GM18517 (cell line): ENCODE data around the gene FOXP4.

Source experiments
- ATAC-seq: cut with Tn5 transposase; IDR thresholded peaks from one replicate; pipeline ENCODE4 v1.9.1; 2021; ENCODE audit warnings: mild to moderate bottlenecking, moderate library complexity; ENCODE audit not compliant: unreplicated experiment

The FOXP4 gene

GRCh38 chr6:41642090-41642959 lies 96.1 kb downstream of the FOXP4 start:
- ATAC-seq = no peak

GRCh38 chr6:41642960-41643898 lies 97.0 kb downstream of the FOXP4 start:
- no peak for ATAC-seq

- no peak for ATAC-seq
These were observed 97.7 kb downstream of the FOXP4 start for GRCh38 chr6:41643899-41644269.

DNA sequence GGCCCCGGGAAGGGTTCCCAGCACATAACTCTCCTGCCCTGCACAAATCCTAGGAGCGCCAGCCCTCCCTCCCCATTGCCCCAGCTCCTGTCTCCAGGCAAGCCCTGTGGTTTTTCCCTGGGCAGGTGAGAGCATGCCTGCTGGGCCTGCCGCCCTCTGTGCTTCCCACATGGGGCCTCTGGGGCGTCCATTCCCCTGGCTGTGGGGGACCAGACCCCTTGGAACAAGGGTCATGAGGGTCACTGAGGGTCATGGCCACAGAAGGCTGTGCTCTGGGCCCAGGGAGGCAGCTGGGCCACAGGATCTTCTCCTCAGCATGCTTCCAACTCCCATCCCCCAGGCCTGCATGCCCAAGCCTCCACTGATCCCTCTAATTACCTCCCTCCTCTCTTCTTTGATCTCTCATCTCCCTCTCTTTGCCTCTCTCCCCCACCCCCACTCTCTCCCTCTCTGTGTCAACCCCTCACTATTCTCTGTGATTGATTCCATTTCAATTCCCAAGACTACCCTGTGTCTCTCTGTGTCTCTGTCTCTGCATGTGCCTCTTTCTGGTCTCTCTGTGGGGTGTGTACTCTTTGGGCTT lies 98.2 kb downstream of the FOXP4 start:
- no peak for ATAC-seq

- no peak for ATAC-seq
These were observed 98.9 kb downstream of the FOXP4 start for GRCh38 chr6:41645007-41645618.

DNA sequence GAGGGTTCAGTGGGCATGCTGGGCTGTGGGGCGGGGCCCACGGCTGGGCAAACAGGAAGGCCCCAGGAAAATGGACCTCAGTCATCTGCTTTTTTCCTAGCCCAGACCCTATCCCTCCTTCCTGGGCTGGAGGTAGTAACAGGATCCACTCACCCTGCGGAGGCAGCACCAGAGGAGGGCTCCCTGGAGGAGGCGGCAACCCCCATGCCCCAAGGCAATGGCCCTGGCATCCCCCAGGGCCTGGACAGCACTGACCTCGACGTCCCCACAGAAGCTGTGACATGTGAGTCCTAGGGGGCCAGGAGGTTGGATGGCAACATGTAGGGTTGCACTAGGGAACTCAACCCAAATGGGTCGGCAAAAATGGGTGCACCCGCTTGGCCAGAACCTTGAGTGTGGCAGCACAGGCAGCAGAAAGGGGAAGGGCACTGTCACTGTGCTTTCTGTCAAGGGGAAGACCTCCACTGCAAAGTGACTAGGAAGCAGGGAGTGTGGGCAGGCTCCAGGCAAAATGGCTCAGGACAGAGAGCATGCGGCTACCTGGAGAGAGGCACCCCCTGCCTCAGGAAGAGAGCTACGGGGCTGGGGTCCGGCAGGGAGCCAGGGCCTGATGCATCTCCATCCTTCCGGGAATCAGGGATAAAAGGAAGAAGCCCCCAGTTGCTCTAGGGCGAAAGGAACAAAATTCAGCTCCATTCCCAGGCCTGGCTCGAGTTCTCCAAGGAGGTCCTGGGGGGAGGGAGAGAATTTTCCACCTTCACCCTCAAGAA lies 100.0 kb downstream of the FOXP4 start:
- no peak for ATAC-seq

- ATAC-seq = no peak
These were observed 100.9 kb downstream of the FOXP4 start for GRCh38 chr6:41647061-41647511.

GRCh38 chr6:41648070-41648585 lies 101.9 kb downstream of the FOXP4 start:
- ATAC-seq = no peak

DNA sequence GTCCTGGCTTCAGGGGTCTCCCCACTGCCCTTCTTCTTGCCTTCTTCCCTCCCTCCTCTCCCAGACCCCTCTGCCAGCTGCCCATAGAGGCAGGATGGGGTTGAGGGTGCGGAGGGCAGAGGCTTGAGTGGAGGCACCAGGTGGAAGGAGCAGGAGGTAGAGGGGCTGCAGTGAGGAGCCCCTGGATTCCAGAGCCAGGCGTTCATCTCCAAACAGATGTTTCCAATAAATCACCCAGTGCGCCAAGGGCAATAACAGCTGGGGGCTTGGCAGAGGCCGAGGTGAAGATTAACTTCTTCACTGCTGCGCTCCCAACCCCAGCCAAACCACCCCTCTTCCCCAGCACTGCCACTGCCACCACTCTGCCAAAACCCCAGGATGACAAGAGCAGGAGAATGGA lies 102.7 kb downstream of the FOXP4 start:
- ATAC-seq = no peak

GRCh38 chr6:41649596-41649995 lies 103.4 kb downstream of the FOXP4 start:
- ATAC-seq = no peak

GRCh38 chr6:41650120-41650519 lies 103.9 kb downstream of the FOXP4 start:
- no peak for ATAC-seq

- no peak for ATAC-seq
These were observed 105.2 kb downstream of the FOXP4 start for GRCh38 chr6:41651246-41651961.
